Heart left ventricle (tissue), 13 donors: ENCODE results near the gene C17orf107.

Experiments
- CTCF ChIP-seq, 12 donors: fragments of 200-600 bp; sonication (generic) in 4 of 12; IDR thresholded peaks; one replicate each; pipeline versions ENCODE4 v1.5.0 to v1.8.0; 2018 to 2022; ENCODE audit warnings: antibody characterized with exemption in 12 of 12, mild to moderate bottlenecking in 5 of 12
- POLR2A ChIP-seq, 2 donors: fragments of 450-650 bp; IDR thresholded peaks; one replicate each; pipeline ENCODE4 v1.6.1; 2017; ENCODE audit warnings: antibody characterized with exemption in 2 of 2, mild to moderate bottlenecking in 2 of 2, moderate library complexity in 2 of 2
- donor health status: ischemic (EF 13 %, LVEDD 7.1; RV severe dilation, severe dysfunction).
- donor health status: DM: no; HTN: yes; CAD: no.
- donor health status: DM: no; HTN: no; CAD: no.
- donor health status: ischemic (EF 25% LVEDD 6.9; RV normal size, moderate dysfunction).
- donor health status: ischemic (EF 25% LVEDD 5.7; RV mildly dilated, moderate dysfunction).
- donor health status: ischemic (EF 35%, LVEDD 5.7; RV mildly dilated, moderate dysfunction).
- donor health status: nonischemic (EF 11% LVEDD 7.7; RV severe dilation, severe dysfunction).
- donor health status: DM: yes; HTN: yes; CAD: no.
- donor health status: PGD.
- donor health status: ischemic (EF 29% LVEDD 5.4; RV normal size, mild dysfunction).
- donor health status: nonischemic (EF 23%, LVEDD 6.1; RV moderate dilation, normal function).

GRCh38 chr17:4908711-4909496, 9.6 kb downstream of the C17orf107 start:
- TF ChIP-seq CTCF (IDR thresholded peaks at IDR 0.05) (peak; percentile 74 to 95 (median 86)), POLR2A (IDR thresholded peaks at IDR 0.05) (no peak)
